ENCODE results near the gene APOBEC3H.

Gene APOBEC3H

DNA sequence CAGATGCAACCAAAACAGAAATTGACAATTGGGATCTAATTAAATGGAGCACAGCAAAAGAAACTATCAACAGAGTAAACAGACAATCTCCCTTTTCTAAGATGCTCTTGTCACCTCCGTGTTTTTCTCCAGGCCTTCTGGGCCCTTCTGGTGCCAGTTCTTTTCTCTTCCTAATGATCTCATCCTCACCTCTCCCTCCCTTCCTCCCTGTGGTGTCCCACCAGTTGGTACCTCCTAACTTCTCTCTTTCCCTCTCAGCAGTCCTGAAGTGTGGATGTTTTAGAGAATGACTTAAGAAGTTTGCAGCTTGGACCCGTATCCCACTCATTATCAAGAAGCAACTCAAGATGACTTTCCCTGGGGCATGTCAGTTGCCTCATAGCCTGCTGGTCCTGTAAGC lies 6.4 kb downstream of the APOBEC3H start:
- no peak for DNase-seq (ENCODE audit: extremely low spot score)
- POLR2A ChIA-PET = no interaction called here
- CTCF ChIA-PET = interaction anchor here (0.9 kb wide), 1 partner anchor 11 kb away, joined by 3 read pairs; no protein-coding TSS in a partner anchor
- TF ChIP-seq, protein P1, sequence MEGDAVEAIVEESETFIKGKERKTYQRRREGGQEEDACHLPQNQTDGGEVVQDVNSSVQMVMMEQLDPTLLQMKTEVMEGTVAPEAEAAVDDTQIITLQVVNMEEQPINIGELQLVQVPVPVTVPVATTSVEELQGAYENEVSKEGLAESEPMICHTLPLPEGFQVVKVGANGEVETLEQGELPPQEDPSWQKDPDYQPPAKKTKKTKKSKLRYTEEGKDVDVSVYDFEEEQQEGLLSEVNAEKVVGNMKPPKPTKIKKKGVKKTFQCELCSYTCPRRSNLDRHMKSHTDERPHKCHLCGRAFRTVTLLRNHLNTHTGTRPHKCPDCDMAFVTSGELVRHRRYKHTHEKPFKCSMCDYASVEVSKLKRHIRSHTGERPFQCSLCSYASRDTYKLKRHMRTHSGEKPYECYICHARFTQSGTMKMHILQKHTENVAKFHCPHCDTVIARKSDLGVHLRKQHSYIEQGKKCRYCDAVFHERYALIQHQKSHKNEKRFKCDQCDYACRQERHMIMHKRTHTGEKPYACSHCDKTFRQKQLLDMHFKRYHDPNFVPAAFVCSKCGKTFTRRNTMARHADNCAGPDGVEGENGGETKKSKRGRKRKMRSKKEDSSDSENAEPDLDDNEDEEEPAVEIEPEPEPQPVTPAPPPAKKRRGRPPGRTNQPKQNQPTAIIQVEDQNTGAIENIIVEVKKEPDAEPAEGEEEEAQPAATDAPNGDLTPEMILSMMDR (IDR thresholded peaks at IDR 0.05; ENCODE audit: control extremely low read depth, extremely low read depth, low read depth, missing control alignments) = no peak

DNA sequence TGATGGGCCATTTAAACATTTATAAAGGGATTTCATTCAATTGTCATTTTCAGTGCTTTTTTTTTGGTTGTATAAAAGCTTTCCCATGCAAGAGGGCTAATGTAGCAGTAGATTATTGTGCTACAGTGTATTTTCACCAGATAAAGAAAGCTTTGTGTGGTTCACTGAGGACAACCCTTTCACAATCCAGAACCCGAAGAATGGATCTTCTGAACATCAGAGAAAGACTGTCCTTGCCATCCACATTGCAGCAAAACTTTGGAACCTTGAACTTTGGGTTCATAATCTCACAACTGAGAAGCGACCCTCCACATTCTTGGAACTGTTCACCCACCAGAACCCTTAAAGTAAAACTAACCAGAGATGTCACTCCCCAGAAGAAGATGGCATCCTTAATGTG lies 9.3 kb downstream of the APOBEC3H start:
- CTCF ChIA-PET = interaction anchor here (0.9 kb wide), 1 partner anchor 103 kb away, joined by 3 read pairs; no protein-coding TSS in a partner anchor
- DNase-seq (ENCODE audit: extremely low spot score) = no peak
- TF ChIP-seq, protein P1 (IDR thresholded peaks at IDR 0.05; ENCODE audit: control extremely low read depth, extremely low read depth, low read depth, missing control alignments) = no peak
- POLR2A ChIA-PET = no interaction called here

DNA sequence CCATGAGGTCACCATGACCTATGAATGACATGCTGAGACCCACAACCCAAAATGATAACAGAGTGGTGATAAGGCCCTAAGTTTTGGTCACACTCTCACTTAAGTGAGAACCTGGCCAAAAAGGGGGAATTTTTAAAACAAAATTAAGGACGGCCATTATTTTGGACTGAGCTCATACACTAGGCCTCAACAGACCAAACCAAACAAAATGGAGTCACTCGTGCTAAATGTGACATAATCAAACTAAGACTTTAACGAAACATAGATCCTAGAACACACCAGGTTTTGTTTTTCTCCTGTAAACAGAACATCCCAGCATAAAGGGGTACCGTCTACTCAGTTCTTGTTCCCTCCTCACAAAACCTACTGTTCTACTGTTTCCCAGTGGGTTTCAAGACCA lies 11.4 kb downstream of the APOBEC3H start:
- ChIA-PET POLR2A (no interaction called here), CTCF (interaction anchor here (1.4 to 3.0 kb wide), 3 partner anchors 8 to 239 kb away, joined by 3 to 8 read pairs (median 6); no protein-coding TSS in a partner anchor)
- no peak for DNase-seq (ENCODE audit: extremely low spot score)
- TF ChIP-seq, protein P1 (IDR thresholded peaks at IDR 0.05; ENCODE audit: control extremely low read depth, extremely low read depth, low read depth, missing control alignments) = no peak

DNA sequence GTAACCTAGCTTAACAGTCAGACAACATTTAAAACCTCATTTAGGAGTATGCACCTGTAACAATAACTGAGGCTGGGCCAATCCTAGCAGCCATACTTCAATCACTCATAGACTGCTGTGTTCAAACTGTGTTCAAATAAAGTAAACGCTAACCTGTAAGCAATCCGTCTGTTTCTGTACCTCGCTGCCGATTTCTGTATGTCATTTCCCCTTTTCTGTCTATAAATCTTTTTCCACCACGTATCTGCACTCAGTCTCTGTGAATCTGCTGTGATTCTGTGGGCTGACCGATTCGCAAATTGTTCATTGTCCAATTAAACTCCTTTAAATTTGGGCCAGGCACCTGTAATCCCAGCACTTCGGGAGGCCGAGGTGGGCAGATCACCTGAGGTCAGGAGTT lies 12.3 kb downstream of the APOBEC3H start:
- POLR2A ChIA-PET = no interaction called here
- CTCF ChIA-PET = interaction anchor here (1.4 to 3.0 kb wide), 4 partner anchors 9 to 240 kb away, joined by 3 to 8 read pairs (median 6); no protein-coding TSS in a partner anchor

DNA sequence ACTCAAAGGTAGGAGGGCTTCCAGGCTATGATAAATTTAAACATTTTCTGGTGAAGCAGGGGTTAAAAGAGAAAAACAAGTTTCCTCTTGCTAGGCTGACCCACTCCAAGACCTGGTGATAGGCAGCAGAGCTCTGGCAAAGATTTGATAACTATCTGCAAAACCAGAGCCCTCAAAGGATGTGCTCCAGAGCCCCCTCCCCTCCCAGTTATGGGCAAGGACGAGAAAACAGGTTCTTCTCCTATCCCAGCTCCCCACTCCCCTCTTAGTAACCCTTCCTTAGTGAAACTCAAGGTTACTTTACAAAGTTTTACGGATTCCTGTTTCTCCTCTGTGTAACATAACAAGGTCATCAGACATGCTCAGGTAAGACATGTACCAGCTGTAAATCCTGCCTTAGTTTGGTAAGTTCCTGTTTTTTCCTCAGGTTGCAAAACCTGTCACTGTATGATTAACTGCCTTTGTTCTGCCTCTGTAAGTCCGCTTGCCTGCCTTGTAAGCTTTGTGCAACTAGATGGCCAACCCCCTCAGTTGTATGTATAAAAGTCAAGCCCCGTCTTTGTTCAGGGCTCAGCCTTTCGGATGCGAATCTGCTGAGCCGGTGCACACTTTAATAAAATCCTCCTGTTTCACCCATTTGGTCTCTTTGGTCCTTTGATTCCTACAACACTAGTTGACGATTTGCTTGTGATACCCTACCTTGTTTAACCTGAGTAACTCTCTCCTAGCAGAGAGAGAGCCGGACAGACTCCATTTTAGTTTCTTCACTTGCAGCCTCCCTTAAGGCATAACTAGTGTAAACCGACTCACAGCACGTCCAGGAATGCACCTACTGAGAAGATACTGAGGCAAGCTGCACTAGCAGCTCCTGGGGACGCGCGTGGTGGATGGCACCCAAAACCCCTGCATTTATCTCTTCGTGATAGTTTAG lies 13.9 kb downstream of the APOBEC3H start:
- TF ChIP-seq, protein P1 (IDR thresholded peaks at IDR 0.05; ENCODE audit: control extremely low read depth, extremely low read depth, low read depth, missing control alignments) = no peak
- POLR2A ChIA-PET = no interaction called here
- peak; percentile 12 for DNase-seq (ENCODE audit: extremely low spot score)
- CTCF ChIA-PET = interaction anchor here (1.2 to 3.0 kb wide), 3 partner anchors 13 to 241 kb away, joined by 5 to 8 read pairs (median 7); no protein-coding TSS in a partner anchor

More for the DNA sequence above, 12.3 kb downstream of the APOBEC3H start:
- TF ChIP-seq, protein P1 (IDR thresholded peaks at IDR 0.05; ENCODE audit: control extremely low read depth, extremely low read depth, low read depth, missing control alignments) = no peak
- no peak for DNase-seq (ENCODE audit: extremely low spot score)

DNA sequence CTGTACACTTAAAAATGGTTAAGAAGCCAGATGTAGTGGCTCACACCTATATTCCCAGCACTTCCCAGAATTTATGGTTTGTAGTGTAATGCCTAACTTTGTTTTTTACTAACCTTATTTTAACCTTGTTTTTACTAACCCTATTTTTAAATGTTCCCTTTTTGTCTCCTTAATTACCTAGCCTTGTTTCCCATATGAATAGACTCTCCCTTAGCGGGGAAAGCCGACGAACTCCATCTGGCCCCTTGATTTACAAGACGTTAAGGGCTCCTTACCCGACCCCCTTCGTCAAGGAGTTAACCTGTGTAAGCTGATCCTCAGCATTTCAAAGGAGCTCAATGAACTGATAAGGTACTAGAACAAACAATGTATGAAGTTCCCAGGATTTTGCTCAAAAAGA lies 17.1 kb downstream of the APOBEC3H start:
- ChIA-PET CTCF (interaction anchor here (0.8 to 1.4 kb wide), 5 partner anchors 11 to 244 kb away, joined by 3 to 5 read pairs (median 3); partner anchors contain the start of gene CBX6), POLR2A (interaction anchor here (0.7 to 0.8 kb wide), 2 partner anchors 87 to 143 kb away, joined by 3 to 5 read pairs; no protein-coding TSS in a partner anchor)
- no peak for DNase-seq (ENCODE audit: extremely low spot score)
- TF ChIP-seq, protein P1 (IDR thresholded peaks at IDR 0.05; ENCODE audit: control extremely low read depth, extremely low read depth, low read depth, missing control alignments) = no peak

All from GM10248 (cell line).